ENCODE measurements around the gene HOMEZ.
A peak's percentile ranks its signal among the peaks of the same experiment; 100 is the strongest.

DNA sequence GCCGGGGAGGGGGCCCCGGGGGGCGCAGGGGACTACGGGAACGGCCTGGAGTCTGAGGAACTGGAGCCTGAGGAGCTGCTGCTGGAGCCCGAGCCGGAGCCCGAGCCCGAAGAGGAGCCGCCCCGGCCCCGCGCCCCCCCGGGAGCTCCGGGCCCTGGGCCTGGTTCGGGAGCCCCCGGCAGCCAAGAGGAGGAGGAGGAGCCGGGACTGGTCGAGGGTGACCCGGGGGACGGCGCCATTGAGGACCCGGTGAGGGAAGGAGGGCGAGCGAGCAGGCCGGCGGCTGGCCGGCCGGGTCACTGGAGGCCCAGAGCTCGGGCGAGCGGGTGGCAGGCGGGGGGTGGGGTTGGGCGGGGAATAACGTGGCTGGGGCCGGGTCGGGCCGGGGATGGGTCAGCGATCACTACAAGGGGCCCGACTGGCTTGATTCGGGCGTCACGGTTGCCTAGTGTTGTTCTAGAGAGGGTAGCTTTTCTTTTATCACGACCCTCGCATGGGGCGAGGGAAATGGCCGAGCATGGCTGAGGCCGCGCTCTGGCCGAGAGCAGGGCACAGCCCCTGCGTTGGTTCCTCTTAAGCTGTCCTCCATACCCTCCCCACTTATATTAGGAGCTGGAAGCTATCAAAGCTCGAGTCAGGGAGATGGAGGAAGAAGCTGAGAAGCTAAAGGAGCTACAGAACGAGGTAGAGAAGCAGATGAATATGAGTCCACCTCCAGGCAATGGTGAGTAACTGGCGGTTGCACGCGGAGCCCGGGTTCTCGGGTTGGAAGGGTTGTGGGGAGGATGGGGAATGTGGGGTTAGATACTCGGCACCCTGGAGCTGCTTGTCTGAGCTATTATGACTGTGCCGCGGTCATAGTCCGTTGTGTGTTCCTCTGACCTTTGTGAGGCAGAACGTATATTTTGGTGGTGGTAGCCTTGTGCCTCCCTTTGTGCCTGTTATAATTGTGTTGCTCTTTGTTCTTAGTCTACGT lies 35.9 kb upstream of the HOMEZ start:
- TF ChIP-seq, protein P1, sequence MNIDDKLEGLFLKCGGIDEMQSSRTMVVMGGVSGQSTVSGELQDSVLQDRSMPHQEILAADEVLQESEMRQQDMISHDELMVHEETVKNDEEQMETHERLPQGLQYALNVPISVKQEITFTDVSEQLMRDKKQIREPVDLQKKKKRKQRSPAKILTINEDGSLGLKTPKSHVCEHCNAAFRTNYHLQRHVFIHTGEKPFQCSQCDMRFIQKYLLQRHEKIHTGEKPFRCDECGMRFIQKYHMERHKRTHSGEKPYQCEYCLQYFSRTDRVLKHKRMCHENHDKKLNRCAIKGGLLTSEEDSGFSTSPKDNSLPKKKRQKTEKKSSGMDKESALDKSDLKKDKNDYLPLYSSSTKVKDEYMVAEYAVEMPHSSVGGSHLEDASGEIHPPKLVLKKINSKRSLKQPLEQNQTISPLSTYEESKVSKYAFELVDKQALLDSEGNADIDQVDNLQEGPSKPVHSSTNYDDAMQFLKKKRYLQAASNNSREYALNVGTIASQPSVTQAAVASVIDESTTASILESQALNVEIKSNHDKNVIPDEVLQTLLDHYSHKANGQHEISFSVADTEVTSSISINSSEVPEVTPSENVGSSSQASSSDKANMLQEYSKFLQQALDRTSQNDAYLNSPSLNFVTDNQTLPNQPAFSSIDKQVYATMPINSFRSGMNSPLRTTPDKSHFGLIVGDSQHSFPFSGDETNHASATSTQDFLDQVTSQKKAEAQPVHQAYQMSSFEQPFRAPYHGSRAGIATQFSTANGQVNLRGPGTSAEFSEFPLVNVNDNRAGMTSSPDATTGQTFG (tag by site-specific recombination; IDR thresholded peaks at IDR 0.05; ENCODE audit: borderline replicate concordance), result no peak
- TF ChIP-seq, protein P2, sequence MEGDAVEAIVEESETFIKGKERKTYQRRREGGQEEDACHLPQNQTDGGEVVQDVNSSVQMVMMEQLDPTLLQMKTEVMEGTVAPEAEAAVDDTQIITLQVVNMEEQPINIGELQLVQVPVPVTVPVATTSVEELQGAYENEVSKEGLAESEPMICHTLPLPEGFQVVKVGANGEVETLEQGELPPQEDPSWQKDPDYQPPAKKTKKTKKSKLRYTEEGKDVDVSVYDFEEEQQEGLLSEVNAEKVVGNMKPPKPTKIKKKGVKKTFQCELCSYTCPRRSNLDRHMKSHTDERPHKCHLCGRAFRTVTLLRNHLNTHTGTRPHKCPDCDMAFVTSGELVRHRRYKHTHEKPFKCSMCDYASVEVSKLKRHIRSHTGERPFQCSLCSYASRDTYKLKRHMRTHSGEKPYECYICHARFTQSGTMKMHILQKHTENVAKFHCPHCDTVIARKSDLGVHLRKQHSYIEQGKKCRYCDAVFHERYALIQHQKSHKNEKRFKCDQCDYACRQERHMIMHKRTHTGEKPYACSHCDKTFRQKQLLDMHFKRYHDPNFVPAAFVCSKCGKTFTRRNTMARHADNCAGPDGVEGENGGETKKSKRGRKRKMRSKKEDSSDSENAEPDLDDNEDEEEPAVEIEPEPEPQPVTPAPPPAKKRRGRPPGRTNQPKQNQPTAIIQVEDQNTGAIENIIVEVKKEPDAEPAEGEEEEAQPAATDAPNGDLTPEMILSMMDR (tag by site-specific recombination; IDR thresholded peaks at IDR 0.05), result no peak
- no peak for TF ChIP-seq KLF16 (tag by site-specific recombination; IDR thresholded peaks at IDR 0.05)
- TF ChIP-seq, protein P3, sequence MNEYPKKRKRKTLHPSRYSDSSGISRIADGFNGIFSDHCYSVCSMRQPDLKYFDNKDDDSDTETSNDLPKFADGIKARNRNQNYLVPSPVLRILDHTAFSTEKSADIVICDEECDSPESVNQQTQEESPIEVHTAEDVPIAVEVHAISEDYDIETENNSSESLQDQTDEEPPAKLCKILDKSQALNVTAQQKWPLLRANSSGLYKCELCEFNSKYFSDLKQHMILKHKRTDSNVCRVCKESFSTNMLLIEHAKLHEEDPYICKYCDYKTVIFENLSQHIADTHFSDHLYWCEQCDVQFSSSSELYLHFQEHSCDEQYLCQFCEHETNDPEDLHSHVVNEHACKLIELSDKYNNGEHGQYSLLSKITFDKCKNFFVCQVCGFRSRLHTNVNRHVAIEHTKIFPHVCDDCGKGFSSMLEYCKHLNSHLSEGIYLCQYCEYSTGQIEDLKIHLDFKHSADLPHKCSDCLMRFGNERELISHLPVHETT (tag by site-specific recombination; IDR thresholded peaks at IDR 0.05), result 0 out of 2 replicates have a peak, but pooled peaks have one; percentile 7
- TF ChIP-seq ZNF626 (tag by site-specific recombination; IDR thresholded peaks at IDR 0.05), result no peak
